Measurements from ENCODE around the gene PRKD2. TPM values are rescaled to one million over a fixed set of nuclear protein-coding genes. Genes with fewer than 3 reads are reported as not detected.
A peak's percentile ranks its signal among the peaks of the same experiment; 100 is the strongest.

The PRKD2 gene
- total RNA-seq, 1 experiment from 2014 or later: 19.1 TPM

DNA sequence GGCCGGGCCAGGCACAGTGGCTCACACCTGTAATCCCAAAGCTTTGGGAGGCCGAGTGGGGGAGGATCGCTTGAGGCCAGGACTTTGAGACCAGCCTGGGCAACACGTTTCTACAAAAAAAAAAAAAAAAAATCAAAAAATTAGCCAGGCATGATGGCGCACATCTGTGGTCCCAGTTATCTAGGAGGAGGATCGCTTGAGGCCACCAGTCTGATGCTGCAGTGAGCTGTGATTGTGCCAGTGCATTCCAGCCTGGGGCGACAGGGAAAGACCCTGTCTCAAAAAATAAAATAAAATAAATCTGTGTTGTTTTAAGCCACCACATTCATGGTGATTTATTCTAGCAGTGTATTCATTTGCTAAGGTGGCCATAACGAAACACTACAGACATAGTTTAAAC, 51.8 kb downstream of the PRKD2 start:
- DNase-seq (ENCODE audit: low read depth): no peak

DNA sequence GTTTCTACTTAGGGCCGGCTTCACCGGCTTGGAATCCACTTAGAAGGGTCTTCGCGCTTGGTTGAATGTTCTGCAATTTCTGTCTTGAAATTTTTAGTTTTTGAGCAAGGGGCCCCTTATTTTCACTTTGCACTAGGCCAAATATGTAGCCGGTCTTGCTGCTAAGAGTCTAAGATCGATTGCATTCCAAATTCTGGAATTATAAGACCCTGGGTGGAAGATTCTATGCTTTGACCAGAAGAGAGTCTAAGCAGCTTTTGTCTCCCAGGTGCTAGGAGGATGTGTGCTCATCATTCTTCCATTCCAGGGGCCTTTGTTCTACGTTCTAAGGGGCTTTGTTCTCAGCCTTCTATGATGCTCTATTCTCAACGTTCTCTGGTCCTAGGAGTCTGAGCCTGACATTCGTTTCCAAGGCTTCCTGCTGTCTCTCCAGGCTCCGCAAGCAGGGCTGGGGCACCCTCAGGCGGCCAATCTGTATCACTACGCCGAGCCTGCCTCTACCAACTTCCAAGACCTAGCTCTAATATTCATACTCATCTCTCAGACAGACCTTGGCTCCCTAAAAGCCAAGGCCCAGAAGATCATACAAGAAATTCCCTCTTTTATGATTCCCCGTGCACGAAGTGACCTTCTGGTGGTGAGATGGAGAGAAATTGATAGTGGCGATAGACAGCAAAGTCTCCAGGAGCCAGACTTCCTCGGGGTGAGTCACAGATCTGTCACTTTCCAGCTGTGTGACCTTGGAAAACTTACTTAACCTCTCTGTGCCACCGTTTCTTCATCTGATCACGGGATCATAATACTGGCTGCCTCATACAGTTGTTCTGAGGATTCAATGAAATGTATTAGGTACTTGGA, 55.0 kb downstream of the PRKD2 start:
- peak; percentile 87 for DNase-seq (ENCODE audit: low read depth)

DNA sequence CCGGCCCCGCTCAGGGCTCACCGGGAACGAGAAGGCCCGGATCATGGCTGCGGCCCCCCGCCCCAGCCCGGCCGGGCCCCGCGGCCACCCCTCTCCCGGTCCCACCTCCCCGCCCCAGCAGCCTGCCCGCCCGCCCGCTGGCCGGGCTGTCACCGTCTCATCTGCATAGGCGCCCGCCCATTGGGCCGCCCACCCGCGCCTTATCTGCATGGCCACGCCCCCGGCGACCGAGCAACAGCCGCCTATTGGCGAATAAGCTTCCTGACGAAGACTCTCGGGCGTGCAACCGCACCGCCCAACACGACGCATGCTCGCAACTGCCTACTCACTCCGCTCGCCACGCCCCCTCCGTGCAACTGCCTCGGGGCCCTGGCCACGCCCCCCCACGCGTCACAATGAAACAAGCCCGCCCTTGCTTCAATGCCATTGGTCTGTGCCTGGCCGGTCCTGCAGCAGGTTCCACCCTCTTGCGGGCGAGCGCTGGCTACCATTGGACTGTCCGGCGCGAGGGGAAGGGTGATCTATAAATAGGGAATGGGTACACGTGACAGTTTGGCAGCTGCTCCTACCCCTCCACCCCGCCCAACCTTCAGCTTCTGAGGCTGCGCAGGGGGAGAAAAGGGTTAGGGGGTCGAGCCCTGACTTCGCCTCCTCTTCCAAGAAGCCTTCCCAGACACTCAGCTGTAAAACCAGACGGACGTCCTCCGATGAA, 55.7 kb downstream of the PRKD2 start, which contains the start of gene DACT3:
DACT3 (minus strand) TSS at position 163 of the 712 bp plus-strand sequence; CDS start at position 45, 118 bp downstream.
- peak; percentile 99 for DNase-seq (ENCODE audit: low read depth)

DNA sequence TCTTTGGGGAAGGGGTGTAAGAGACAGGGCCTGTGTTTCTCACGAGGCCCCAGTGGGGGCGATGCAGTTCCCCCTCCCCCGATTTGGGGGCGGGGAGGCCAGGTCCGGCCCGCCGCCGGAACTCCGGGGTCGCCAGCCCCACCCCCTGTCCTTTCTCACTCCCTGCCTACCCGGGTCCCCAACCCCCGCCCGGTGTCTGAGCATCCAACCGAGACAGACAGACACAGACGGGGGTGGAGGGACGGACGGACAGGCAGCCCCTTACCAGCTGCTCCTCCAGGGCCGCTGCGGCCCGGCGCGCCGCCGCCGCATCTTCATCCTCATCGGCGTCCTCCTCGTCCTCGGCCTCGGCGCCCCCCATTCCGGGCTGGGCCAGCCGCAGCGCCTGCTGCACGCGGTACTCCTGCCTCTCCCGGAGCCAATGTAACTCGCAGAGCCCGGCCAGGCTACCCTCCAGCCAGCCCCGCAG, 56.3 kb downstream of the PRKD2 start:
- no peak for DNase-seq (ENCODE audit: low read depth)

DNA sequence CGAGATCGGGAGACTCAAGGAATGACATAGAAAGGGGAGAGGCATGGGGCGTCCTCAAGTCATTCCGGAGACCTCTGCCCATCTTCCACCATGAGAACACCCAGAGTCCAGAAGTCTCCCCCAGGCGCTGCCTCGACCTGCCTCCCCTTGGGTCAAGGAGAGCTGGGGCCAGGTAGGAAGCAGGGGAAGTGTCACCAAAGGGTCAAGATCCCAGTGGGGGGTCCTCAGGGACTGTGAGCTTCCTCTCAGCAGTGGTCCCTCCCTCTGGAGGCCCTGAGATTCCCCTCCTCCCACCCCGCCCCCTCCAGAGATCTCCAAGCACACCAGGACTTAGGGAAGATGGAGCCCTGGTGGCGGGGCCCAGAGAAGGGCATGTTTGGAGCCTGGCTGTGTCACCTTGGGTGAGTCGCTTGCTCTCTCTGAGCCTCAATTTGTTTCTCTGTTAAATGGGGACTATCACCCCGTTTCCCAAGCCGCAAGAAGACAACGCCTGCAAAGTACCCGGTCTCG, 56.9 kb downstream of the PRKD2 start:
- DNase-seq (ENCODE audit: low read depth): no peak

DNA sequence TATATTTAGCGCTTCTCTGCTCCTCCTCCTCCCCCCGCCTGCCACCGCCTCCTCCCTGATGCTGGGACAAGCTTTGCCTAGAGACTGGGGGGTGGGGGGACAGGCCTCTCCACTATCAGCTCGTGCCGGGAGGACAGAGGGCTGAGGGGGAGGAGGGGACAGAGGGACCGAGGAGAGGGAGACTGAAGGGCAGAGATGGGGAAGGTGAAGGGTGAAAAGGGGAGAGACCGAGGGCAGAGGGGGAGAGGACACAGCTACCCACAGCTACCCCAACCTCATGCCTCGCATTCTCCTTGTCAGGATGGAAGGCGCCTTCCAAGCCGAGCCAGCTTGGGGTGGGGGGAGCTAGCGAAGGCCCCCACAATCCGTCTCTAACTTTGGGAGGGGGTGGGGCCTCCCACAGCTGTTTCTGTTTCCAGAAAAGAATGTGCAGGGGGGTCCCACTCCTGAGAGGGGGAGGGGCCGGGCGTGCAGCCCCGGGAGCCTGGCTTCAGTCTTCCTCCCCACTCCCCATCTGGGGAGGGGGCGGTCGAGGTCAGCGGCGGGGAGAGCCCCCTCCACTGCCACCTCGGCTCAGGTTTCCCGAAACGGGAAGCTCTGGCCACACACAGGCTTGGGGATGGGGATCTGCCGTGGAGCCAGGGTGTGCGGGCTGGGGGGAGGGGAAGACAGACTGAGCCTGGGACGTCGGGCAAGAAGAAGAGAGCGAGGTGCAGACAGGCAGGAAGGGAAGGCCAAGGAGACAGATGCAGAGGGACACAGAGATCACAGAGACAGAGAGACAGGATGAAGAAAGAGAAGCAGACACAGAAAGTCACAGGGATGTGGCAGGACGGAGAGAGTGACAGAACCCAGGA, 57.5 kb downstream of the PRKD2 start:
- DNase-seq (ENCODE audit: low read depth): no peak

DNA sequence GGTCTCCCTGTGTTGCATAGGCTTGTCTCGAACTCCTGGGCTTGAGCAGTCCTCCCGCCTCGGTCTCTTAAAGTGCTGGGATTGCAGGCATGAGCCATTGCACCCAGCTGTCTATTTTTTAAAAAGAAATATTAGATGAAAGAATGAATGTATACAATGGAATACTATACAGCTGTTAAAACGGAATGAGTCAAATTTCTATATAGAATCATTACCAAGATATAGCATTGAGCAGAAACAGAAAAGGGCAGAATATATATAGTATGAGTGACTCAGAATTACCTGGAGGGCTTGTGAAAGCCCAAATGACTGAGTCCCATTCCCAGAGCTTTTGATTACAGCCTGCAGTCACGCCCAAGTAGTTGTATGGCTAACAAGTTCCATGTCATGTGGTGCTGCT, 60.4 kb downstream of the PRKD2 start:
- DNase-seq (ENCODE audit: low read depth): no peak

DNA sequence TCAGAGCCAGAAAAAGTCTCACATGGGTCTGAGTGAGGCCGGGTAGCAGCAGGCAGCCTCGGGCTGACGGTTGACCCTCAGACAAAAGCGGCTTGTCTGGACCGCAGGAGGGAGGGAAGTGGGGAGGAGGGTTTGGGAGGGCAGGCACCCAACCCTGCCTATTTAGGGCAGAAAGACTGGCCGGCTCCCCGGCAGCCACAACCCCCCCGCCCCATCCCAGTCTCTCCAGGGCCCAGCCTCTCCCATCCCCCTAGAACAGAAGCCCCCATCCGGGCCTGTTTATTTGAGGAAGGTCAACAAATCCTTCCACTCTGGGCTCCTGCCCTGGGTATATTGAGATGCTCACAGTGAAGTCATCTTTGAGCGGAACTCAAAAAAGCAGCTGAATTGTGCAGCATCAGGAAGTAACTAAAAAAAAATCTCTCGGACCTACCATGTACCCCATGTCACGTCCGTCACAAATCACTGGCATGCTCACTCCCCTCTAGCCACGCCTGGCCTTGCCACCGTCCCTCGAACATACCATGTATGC, 62.2 kb downstream of the PRKD2 start:
- DNase-seq (ENCODE audit: low read depth): no peak

DNA sequence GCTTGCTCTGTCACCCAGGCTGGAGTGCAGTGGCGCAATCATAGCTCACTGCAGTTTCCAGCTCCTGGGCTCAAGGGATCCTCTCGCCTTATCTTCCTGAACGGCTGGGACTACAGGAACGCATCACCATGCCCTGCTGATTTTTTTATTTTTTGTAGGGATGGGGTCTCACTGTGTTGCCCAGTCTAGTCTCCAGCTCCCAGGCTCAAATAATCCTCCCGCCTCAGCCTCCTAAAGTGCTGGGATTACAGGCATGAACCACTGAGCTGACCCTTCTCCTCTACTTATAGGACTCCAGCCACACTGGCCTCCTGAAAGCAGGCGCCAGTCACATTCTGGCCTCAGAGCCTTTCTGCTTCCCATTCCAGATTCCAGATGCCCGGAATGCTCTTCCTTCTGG, 66.5 kb downstream of the PRKD2 start:
- DNase-seq (ENCODE audit: low read depth): no peak

DNA sequence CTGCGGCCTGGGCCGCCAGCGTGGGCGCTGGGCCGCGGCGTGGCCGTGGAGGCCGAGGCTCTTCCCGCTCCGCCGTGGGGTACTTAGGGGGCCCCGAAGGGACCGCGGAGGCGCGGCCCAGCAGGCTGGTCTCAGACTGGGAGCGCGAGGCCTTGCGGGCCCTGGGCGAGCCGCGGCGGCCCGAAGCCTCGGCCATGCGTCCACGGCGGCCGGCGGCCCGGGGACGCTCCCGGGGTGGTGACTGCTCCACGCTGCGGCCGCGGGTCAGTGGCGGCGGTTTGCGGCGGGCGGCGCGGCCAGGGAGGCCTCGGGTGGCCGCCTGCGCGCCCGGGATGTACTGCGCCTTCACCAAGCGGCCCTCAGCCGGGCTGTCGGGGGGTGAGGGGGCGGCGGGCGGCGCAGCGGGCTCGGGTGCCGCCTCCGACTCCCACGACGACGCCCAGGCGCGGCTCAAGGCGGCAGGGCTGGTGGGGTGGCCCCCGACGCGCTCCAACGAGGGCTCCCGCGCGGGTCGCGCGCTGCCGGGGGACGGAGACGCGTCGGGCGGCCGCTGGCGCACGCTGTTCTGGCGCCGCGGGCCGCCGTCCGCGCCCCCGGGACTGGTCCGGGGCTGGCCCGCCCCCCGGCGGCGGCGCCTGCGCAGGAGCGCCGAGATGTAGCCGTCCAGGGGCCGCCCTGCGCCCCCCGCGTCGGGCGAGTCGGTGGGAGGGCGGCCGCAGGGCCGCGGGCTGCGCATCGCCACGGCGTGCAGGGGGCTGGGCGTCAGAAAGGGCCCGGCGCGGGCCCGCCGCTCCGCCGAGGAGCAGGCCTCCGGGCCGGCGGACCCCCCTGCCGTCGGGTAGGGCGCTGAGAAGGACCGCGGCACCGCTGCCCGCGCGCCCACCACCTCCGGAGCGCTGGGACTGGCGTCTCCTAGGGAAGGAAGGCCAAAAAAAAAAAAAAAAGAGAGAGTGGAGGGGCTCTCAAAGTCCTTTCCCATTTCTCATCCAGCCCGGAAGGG, 67.7 kb downstream of the PRKD2 start:
- DNase-seq (ENCODE audit: low read depth): no peak

DNA sequence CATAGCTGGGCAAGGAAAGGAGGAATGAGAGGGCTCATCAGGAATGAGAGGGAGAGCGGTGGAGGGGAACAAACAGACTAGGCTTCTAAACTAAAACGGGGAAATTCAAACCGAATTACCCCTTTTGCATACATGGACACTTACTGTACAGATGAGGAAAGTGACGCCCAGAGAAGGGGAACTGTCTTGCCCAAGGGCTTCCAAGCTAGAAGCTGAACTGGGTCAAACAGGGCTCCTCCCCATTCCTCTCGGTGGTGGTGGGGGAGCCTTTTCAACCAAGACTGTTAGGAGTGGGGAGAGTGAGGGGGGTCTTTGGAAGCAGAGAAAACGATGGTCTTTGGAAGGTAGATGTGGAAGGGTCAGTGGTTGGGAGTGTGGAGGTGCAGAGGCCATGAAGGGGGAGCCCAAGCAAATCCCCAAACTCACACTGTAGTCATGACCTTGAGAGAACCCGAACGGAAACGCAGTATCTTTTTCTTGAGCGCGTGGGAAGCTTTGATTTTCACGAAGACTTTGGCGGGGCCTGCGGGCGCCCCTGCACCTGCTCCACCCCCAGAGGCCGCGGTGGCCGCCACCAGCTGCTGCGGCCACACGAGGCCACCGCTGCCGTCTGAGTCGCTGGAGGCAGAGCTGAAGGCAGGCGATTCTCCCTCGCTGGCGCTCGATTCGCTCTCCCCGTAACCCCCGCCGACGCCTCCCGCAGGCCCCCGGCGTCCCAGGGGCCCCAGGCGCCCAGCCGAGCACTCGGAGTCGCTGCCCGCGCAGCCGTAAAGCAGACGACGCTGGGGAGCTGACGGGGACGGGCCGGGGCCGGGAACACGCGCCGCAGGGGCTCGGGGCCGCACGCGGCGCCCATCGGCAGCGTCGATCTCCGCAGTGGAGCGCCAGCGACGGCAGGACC, 68.6 kb downstream of the PRKD2 start:
- no peak for DNase-seq (ENCODE audit: low read depth)

DNA sequence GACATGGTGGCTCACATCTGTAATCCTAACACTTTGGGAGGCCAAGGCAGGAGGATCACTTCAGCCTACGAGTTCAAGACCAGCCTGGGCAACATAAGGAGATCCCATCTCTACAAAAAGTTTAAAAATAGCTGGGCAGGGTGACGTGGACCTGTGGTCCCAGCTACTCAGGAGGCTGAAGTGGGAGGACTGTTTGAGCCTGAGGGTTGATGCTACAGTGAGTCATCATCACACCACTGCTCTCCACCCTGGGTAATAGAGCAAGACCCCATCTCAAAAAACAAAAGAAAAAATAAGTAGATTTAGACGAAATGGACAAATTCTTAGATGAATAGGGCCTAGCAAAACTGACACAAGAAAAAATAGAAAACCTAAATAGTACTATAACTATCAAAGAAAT, 70.5 kb downstream of the PRKD2 start:
- peak; percentile 51 for DNase-seq (ENCODE audit: low read depth)

DNA sequence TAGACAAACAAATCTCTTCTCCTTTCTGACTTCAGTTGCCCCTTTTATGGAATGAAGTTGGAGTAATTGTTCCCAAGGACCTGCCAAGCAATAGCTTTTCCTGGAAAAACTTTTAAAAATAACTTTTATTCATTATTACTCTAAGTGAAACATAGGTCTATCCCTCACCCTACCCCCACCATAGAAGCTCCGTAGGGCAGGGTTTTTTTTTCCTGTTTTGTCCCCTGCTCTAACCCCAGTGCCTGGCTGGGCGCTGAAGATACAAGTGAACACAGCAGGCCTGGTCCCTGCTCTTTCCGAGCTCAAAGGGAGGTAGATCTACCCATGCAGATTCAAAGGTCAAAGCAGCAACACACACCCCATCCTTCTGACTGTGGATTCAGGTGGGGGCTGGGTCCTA, 72.2 kb downstream of the PRKD2 start:
- DNase-seq (ENCODE audit: low read depth): no peak

DNA sequence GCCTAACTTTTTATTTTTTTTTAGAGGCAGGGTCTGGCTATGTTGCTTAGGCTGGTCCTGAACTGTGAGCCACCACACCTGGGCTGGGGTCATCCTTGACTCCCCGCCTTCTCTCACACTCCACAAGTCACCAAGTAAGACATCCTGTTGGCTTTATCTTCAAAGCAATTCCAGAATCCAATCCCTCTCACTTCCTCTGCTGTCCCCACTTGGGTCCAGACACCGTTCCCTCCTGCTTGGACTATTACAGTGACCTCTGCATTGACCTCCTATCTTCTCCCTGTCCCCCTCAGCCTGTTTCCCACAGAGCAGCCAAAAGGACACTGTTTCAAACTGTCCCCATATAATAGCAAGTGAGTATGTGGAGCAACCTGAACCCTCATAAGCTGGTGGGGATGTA, 76.3 kb downstream of the PRKD2 start:
- DNase-seq (ENCODE audit: low read depth): no peak

DNA sequence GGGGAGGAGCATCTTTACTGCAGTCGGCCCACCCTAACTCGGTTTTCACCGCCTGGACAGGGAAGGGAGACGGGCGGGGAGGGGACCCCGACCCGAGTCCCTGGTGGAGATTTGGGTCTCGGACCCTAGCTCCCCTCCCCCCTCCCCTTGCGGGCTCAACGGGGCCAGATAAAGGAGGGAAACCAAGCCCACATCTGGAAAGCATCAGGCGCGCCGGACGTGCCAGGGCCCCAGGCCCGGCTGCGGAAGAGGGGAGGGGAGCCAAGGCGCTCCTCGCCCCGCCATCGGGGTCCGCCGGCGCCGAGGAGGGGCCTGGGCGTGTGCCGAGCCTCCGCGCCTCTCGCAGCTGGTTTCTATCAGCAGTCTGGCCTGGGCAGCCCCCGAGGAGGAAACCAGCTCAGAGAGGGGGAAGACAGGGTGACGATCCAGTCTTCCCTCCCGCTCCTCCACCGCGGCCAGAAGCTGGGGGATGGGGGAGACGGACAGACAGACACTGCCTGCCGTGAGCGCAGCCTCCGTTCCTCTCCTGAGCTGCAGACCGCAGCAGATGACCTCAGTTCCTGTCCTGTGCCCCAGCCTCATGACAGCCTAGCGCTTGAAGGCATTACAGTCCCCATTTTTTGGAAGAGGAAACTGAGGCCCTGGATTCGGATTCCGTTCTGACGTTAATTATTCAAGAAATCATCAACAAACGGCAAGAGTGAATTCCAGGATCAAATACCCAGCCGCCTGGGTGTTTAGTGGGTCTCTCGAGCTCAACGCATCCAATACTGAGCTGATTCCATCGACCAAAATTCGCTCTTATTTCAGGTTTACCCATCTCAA, 77.3 kb downstream of the PRKD2 start:
- peak; percentile 58 for DNase-seq (ENCODE audit: low read depth)

DNA sequence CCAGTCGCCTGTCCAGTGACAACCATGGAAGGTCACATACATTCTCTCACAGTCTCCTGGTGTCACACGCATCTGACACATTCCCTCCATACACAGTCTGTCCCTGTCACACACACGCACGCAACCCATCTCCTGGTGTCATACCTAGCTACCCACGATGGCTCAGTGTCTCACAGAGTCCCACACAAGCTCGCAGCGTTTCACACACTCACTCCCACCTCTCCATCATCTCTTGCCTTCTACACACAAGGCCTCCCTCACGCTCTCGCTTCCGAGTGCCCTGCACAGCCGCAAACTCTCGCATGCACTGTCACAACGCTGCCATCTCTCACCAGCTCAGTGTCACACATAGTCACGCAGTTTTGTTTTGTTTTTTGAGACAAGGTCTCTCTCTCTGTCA, 79.7 kb downstream of the PRKD2 start:
- no peak for DNase-seq (ENCODE audit: low read depth)

DNA sequence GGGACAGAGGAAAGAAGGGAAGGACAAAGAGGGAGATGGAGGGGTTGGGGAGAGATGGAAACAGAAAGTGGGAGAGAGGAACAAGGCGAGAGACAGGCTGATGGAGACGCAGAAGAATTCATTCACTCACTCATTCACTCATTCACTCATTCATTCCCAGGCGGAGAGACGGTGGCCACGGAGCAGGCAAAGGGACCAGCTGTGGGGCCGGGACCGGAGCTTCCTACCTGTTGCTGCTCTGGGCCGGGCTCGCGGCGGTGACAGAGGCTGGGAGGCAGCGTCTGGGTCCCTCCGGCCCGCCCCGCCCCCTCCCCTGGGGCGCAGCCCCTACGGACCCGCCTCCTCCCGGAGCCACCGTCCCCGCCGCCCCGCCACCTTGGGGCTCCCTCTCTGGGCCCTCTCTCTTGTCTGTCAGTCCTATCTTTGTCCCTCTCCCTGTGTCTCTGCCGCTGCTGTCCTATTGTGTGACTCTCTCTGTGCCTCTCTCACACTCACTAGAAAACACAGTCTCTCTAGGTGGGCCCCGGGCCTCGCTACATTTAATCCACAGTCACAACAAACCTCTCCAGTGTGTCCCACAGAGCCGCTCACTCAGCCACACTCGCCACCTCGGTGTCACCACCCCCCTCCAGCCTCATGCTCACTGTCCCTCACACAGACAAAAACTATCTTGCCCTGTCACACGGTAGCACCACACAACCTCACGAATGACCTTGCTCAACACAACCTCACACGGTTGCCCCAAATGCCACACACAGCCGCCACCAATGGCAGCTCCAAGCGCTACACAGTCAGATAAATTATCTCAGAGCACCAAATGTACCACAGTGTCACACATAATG, 80.8 kb downstream of the PRKD2 start, which contains the start of gene GNG8:
GNG8 (minus strand) TSS at position 283 of the 842 bp plus-strand sequence. CDS start 1,520 bp downstream, outside the sequence.
- DNase-seq (ENCODE audit: low read depth): no peak
